BLaER1 treated with 17β-estradiol and CSF1 and Interleukin-3, amounts not matched to agents 10 nM and 100 nM (cell line): ENCODE results near the gene SLC38A1.
"Not testable (repeated sequence)": the region's sequence is repeated elsewhere in the genome, so short reads cannot be mapped to it uniquely, and the experiment has no call there.

ENCODE experiments used
- H3K27ac ChIP-seq, 11 experiments: shearing (Covaris generic); formaldehyde crosslinking; 2 replicates each; pipeline ENCODE4 v1.8.1; 2022
- H3K27me3 ChIP-seq, 11 experiments: shearing (Covaris generic); formaldehyde crosslinking; 2 replicates each; pipeline ENCODE4 v1.8.1; 2022
- H3K36me3 ChIP-seq, 11 experiments: shearing (Covaris generic); formaldehyde crosslinking; 2 replicates each; pipeline ENCODE4 v1.8.1; 2022
- H3K4me1 ChIP-seq, 10 experiments: shearing (Covaris generic); formaldehyde crosslinking; 2 replicates each; pipeline ENCODE4 v1.8.1; 2022
- H3K4me2 ChIP-seq, 11 experiments: shearing (Covaris generic); formaldehyde crosslinking; 2 replicates each; pipeline ENCODE4 v1.8.1; 2022
- H3K4me3 ChIP-seq, 10 experiments: shearing (Covaris generic); formaldehyde crosslinking; 2 replicates each; pipeline ENCODE4 v1.8.1; 2022
- H3K9ac ChIP-seq, 11 experiments: shearing (Covaris generic); formaldehyde crosslinking; 2 replicates each; pipeline ENCODE4 v1.8.1; 2022
- H3K9me3 ChIP-seq, 11 experiments: shearing (Covaris generic); formaldehyde crosslinking; replicated peaks in 1 of 11; 2 replicates each; pipeline ENCODE4 v1.8.1; 2022
- H4K20me1 ChIP-seq, 11 experiments: shearing (Covaris generic); formaldehyde crosslinking; 2 replicates each; pipeline ENCODE4 v1.8.1; 2022
- Cebpa-rat ChIP-seq, 11 experiments: shearing (Covaris generic); IDR thresholded peaks; 2 replicates each; pipeline ENCODE4 v1.8.1; 2022

SLC38A1 gene

DNA sequence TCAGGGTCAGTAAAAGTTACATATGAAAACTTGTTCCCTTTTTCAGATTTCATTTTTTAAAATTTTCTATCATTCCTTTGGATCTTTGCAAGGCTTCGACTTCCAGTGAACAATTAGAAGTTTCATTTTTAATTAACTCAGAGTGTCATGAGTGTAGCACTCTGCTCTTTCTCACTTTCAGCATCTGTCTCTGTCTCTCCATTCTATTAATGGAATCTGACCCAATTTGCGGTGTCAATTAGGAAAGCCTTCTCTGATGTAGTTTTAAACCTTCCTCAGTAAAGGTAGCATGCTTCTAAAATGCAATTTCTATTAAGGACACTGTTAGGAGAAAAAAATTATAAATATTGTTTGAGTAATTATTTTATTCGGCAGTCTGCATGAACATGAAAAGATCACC, 68.3 kb downstream of the SLC38A1 start:
- Histone ChIP-seq H3K4me1 (no peaks in the 10 kb centered on the region), H3K4me3 (no peak overlapping the region), H3K9me3 (peaks cover 8 to 41% (median 33%) of the 10 kb centered on the region in 11 experiments; a peak in 21 of 22 replicates), H3K27me3 (no peaks in the 10 kb centered on the region), H4K20me1 (peaks cover 0 to 33% (median 1%) of the 10 kb centered on the region in 11 experiments; a peak in 7 of 22 replicates), H3K36me3 (peaks cover 77 to 100% (median 99%) of the 10 kb centered on the region in 11 experiments), H3K4me2 (no peak overlapping the region), H3K9ac (no peak overlapping the region), H3K27ac (no peak overlapping the region)
- TF ChIP-seq Cebpa-rat (IDR thresholded peaks at IDR 0.05) = no peak

- peaks cover 0 to 21% (median 0%) of the 10 kb centered on the region in 11 experiments; a peak in 5 of 22 replicates for H4K20me1 ChIP-seq
- TF ChIP-seq Cebpa-rat (IDR thresholded peaks at IDR 0.05) = no peak
- H3K9me3 ChIP-seq = peaks cover 20 to 57% (median 50%) of the 10 kb centered on the region in 11 experiments; a peak in 21 of 22 replicates
- no peak overlapping the region for H3K27ac ChIP-seq
- no peak overlapping the region for H3K4me3 ChIP-seq
- H3K9ac ChIP-seq = no peak overlapping the region
- H3K4me2 ChIP-seq = no peak overlapping the region
- no peaks in the 10 kb centered on the region for H3K27me3 ChIP-seq
- H3K36me3 ChIP-seq = peaks cover 73 to 100% (median 99%) of the 10 kb centered on the region in 11 experiments
- H3K4me1 ChIP-seq = no peaks in the 10 kb centered on the region
Measured at GRCh38 chr12:46198913-46199312, 69.9 kb downstream of the SLC38A1 start.

GRCh38 chr12:46197883-46198282, 71.0 kb downstream of the SLC38A1 start:
- Histone ChIP-seq H3K9ac (no peak overlapping the region), H3K36me3 (peaks cover 63 to 100% (median 99%) of the 10 kb centered on the region in 11 experiments)

GRCh38 chr12:46190533-46190932, 78.3 kb downstream of the SLC38A1 start:
- H3K36me3 ChIP-seq = peaks cover 9 to 97% (median 88%) of the 10 kb centered on the region in 11 experiments
- not testable (repeated sequence) for H3K27ac ChIP-seq, H3K4me2 ChIP-seq, H3K9ac ChIP-seq, H3K4me1 ChIP-seq, H3K4me3 ChIP-seq, H3K27me3 ChIP-seq
- peaks cover 7 to 34% (median 28%) of the 10 kb centered on the region in 11 experiments; a peak in 21 of 22 replicates for H3K9me3 ChIP-seq
- H4K20me1 ChIP-seq = peaks cover 0 to 25% (median 0%) of the 10 kb centered on the region in 11 experiments; a peak in 4 of 22 replicates

More at GRCh38 chr12:46197883-46198282, 71.0 kb downstream of the SLC38A1 start:
- H3K27ac ChIP-seq = no peak overlapping the region
- no peak overlapping the region for H3K4me3 ChIP-seq
- no peak for TF ChIP-seq Cebpa-rat (IDR thresholded peaks at IDR 0.05)
- H3K4me2 ChIP-seq = no peak overlapping the region
- H3K27me3 ChIP-seq = no peaks in the 10 kb centered on the region
- no peaks in the 10 kb centered on the region for H3K4me1 ChIP-seq
- H3K9me3 ChIP-seq = peaks cover 23 to 68% (median 58%) of the 10 kb centered on the region in 11 experiments; a peak in 21 of 22 replicates
- peaks cover 0 to 11% (median 0%) of the 10 kb centered on the region in 11 experiments; a peak in 3 of 22 replicates for H4K20me1 ChIP-seq

DNA sequence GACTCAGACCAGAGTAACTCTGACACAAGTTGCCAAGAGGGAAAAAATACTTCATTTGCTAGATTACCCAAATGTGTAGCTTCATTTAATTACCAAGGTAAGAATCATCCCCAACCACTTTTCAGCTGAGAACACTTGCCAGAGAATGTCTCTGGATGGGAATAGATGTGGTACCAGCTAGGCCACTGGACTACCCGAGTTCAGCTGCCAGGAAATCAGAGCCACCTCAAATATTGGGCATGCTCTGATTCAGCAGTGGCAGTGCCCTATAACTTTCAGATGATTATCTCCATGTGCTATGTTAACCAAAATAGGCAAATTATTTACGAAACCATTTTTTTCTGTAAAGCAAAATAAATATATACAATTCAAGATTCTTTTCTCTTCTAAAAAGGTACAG, 80.7 kb downstream of the SLC38A1 start:
- Histone ChIP-seq H3K4me1 (no peaks in the 10 kb centered on the region; a peak in 1 of 20 replicates), H3K9ac (no peak overlapping the region), H3K9me3 (peaks cover 0 to 11% (median 5%) of the 10 kb centered on the region in 11 experiments; a peak in 11 of 22 replicates), H4K20me1 (peaks cover 0 to 34% (median 0%) of the 10 kb centered on the region in 11 experiments; a peak in 5 of 22 replicates), H3K27ac (no peak overlapping the region), H3K4me3 (no peak overlapping the region), H3K27me3 (no peaks in the 10 kb centered on the region), H3K4me2 (no peak overlapping the region), H3K36me3 (peaks cover 0 to 97% (median 79%) of the 10 kb centered on the region in 11 experiments; a peak in 20 of 22 replicates)
- TF ChIP-seq Cebpa-rat (IDR thresholded peaks at IDR 0.05) = no peak

DNA sequence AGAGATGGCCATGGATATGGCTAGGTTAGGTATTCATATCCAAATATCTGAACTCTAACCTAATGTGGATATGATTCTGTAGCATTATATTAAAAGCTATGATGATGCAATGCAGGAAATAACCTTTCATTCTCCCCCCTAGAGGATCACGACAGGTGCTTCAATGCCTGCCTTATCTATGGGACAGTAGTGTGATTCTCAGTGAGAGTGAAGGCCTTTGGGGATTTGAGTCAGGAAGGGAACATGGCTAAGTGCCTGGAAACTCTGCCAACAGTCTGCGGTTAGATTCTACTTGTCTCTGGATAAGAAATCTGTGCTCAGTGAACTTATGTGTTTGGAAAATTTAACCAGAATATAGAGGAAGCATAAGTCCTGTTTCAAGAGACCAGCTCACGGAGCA, 81.8 kb downstream of the SLC38A1 start:
- no peak overlapping the region for H3K4me2 ChIP-seq
- no peak overlapping the region for H3K27ac ChIP-seq
- H3K4me3 ChIP-seq = no peak overlapping the region
- no peak; a peak in 1 of 22 replicates for TF ChIP-seq Cebpa-rat (IDR thresholded peaks at IDR 0.05)
- no peak overlapping the region for H3K9ac ChIP-seq
- H4K20me1 ChIP-seq = peaks cover 0 to 40% (median 0%) of the 10 kb centered on the region in 11 experiments; a peak in 5 of 22 replicates
- H3K9me3 ChIP-seq = 0 out of 22 replicates have a peak, but pooled peaks cover 0 to 6% (median 0%) of the 10 kb centered on the region in 11 experiments
- H3K27me3 ChIP-seq = no peaks in the 10 kb centered on the region
- peaks cover 0 to 97% (median 73%) of the 10 kb centered on the region in 11 experiments; a peak in 20 of 22 replicates for H3K36me3 ChIP-seq
- peaks cover 0 to 5% (median 2%) of the 10 kb centered on the region in 10 experiments; a peak in 7 of 20 replicates for H3K4me1 ChIP-seq

GRCh38 chr12:46186088-46186487, 82.8 kb downstream of the SLC38A1 start:
- Histone ChIP-seq H3K9ac (no peak overlapping the region), H3K4me3 (no peak overlapping the region), H3K4me1 (peaks cover 0 to 15% (median 11%) of the 10 kb centered on the region in 10 experiments; a peak in 15 of 20 replicates), H3K4me2 (no peak overlapping the region), H4K20me1 (peaks cover 0 to 46% (median 0%) of the 10 kb centered on the region in 11 experiments; a peak in 5 of 22 replicates), H3K27ac (no peak overlapping the region), H3K36me3 (peaks cover 0 to 92% (median 65%) of the 10 kb centered on the region in 11 experiments; a peak in 20 of 22 replicates), H3K9me3 (0 out of 22 replicates have a peak, but pooled peaks cover 0 to 2% (median 0%) of the 10 kb centered on the region in 11 experiments), H3K27me3 (no peaks in the 10 kb centered on the region)
- TF ChIP-seq Cebpa-rat (IDR thresholded peaks at IDR 0.05) = no peak

- Histone ChIP-seq H3K9ac (no peak overlapping the region), H3K36me3 (peaks cover 0 to 88% (median 61%) of the 10 kb centered on the region in 11 experiments; a peak in 20 of 22 replicates), H3K9me3 (no peaks in the 10 kb centered on the region), H3K27ac (no peak overlapping the region), H3K4me1 (peaks cover 0 to 19% (median 13%) of the 10 kb centered on the region in 10 experiments; a peak in 18 of 20 replicates), H3K27me3 (no peaks in the 10 kb centered on the region), H4K20me1 (peaks cover 0 to 46% (median 0%) of the 10 kb centered on the region in 11 experiments; a peak in 5 of 22 replicates), H3K4me3 (no peak overlapping the region), H3K4me2 (no peak overlapping the region)
- TF ChIP-seq Cebpa-rat (IDR thresholded peaks at IDR 0.05) = no peak
Measured at GRCh38 chr12:46185686-46186085, 83.2 kb downstream of the SLC38A1 start.

GRCh38 chr12:46184798-46185595, 83.8 kb downstream of the SLC38A1 start:
- no peak for TF ChIP-seq Cebpa-rat (IDR thresholded peaks at IDR 0.05)
- Histone ChIP-seq H3K27ac (no peak overlapping the region), H3K4me1 (peaks cover 6 to 26% (median 20%) of the 10 kb centered on the region in 10 experiments), H3K4me3 (no peak overlapping the region), H3K27me3 (no peaks in the 10 kb centered on the region), H4K20me1 (peaks cover 0 to 46% (median 0%) of the 10 kb centered on the region in 11 experiments; a peak in 5 of 22 replicates), H3K9me3 (no peaks in the 10 kb centered on the region), H3K9ac (no peak overlapping the region), H3K4me2 (no peak overlapping the region), H3K36me3 (peaks cover 0 to 85% (median 59%) of the 10 kb centered on the region in 11 experiments; a peak in 20 of 22 replicates)
